Thyroid gland (tissue), 4 donors: ENCODE results near the gene EDRF1.

ENCODE experiments used
- CTCF ChIP-seq, 6 experiments: fragments of 200-600 bp in 3 of 6; fragments of 450-650 bp in 3 of 6; sonication (generic) in 3 of 6; IDR thresholded peaks; one replicate each; pipeline ENCODE4 v1.5.1; 2016 to 2019; ENCODE audit warnings: antibody characterized with exemption in 6 of 6, mild to moderate bottlenecking in 2 of 6, inconsistent platforms in 1 of 6, moderate library complexity in 1 of 6
- POLR2A ChIP-seq, 2 donors: fragments of 450-650 bp; IDR thresholded peaks; one replicate each; pipeline ENCODE4 v1.6.1; 2017; ENCODE audit warnings: antibody characterized with exemption in 2 of 2, mild to moderate bottlenecking in 2 of 2, moderate library complexity in 1 of 2

GRCh38 chr10:125801574-125801973, 82.1 kb downstream of the EDRF1 start:
- TF ChIP-seq CTCF (IDR thresholded peaks at IDR 0.05) (no peak), POLR2A (IDR thresholded peaks at IDR 0.05) (no peak)
